GM12878 (cell line): ENCODE data around the gene PAK3. TPM values are rescaled to one million over a fixed set of nuclear protein-coding genes. Genes with fewer than 3 reads are reported as not detected.

Source experiments
- ATAC-seq: fragments of 200-7000 bp; cut with Tn5 transposase; 3 replicates; pipeline ENCODE4 v1.9.1; 2020; ENCODE audit warnings: mild to moderate bottlenecking, moderate library complexity
- BruUV-seq: library from RNA; stranded (reverse); fragments of 400-500 nt; replicated peaks from 2 replicates; lab custom pipeline; 2021; lab: Mats Ljungman, UMichigan
- CTCF ChIA-PET: fragments of 300-600 bp; sonication (Branson Sonifier 250); formaldehyde crosslinking; extraction: SDS; loops from one replicate; lab custom pipeline; 2021; ENCODE audit warnings: inconsistent platforms; lab: Yijun Ruan, JAX
- POLR2A ChIA-PET: fragments of 350-600 bp; formaldehyde crosslinking; extraction: SDS; loops from one replicate; lab custom pipeline; 2021; ENCODE audit warnings: inconsistent platforms; lab: Charles Lee
- RAD21 ChIA-PET: fragments of 300-600 bp; sonication (Branson Sonifier 250); formaldehyde crosslinking; loops from one replicate; lab custom pipeline; 2023; ENCODE audit warnings: antibody characterized with exemption; ENCODE audit not compliant: unreplicated experiment; lab: Charles Lee
- SMC1A ChIA-PET: fragments of 300-600 bp; sonication (Branson Sonifier 250); formaldehyde crosslinking; loops from one replicate; lab custom pipeline; 2023; ENCODE audit not compliant: unreplicated experiment, uncharacterized antibody; lab: Charles Lee
- DNase-seq: peaks from one replicate; pipeline ENCODE4 v3.0.0-alpha.2; 2011; ENCODE audit warnings: low read depth, low spot score
- FAIRE-seq: peaks from 3 replicates; lab custom pipeline; 2011; peaks lifted over from hg19 to GRCh38; lab: Jason Lieb, UNC
- H2AFZ ChIP-seq: 2 replicates; pipeline ENCODE4 v1.6.0; 2011; ENCODE audit warnings: low read depth, low read length, control low read depth; ENCODE audit not compliant: control insufficient read depth
- H3K27ac ChIP-seq: 2 replicates; pipeline ENCODE4 v1.5.1; 2011; ENCODE audit warnings: control low read depth; ENCODE audit not compliant: control insufficient read depth, insufficient read depth
- H3K27me3 ChIP-seq, 2 experiments: replicated peaks in 1 of 2; 2 replicates each; pipeline versions ENCODE4 v1.6.0 to v1.6.1; 2011; ENCODE audit warnings: low read length in 1 of 2; ENCODE audit not compliant: control insufficient read depth in 2 of 2, insufficient read depth in 2 of 2
- H3K36me3 ChIP-seq, 2 experiments: 2 replicates each; pipeline ENCODE4 v1.5.1; 2011; ENCODE audit warnings: low read length in 1 of 2; ENCODE audit not compliant: control insufficient read depth in 2 of 2, insufficient read depth in 2 of 2
- H3K4me1 ChIP-seq: 2 replicates; pipeline ENCODE4 v1.6.1; 2011; ENCODE audit warnings: mild to moderate bottlenecking, low read length, moderate library complexity, mixed read lengths; ENCODE audit not compliant: control insufficient read depth, insufficient read depth
- H3K4me2 ChIP-seq: 2 replicates; pipeline ENCODE4 v1.6.0; 2011; ENCODE audit warnings: control low read depth; ENCODE audit not compliant: control insufficient read depth, insufficient read depth
- H3K4me3 ChIP-seq: fragments of 200-600 bp; sonication (generic); 2 replicates; pipeline ENCODE4 v1.5.1; 2016
- H3K79me2 ChIP-seq: 2 replicates; pipeline ENCODE4 v1.6.0; 2011; ENCODE audit warnings: low read length; ENCODE audit not compliant: control insufficient read depth, insufficient read depth
- H3K9ac ChIP-seq: 2 replicates; pipeline ENCODE4 v1.8.0; 2011; ENCODE audit warnings: low read length, control low read depth, mixed read lengths; ENCODE audit not compliant: control insufficient read depth, insufficient read depth
- H3K9me3 ChIP-seq: replicated peaks from 3 replicates; pipeline ENCODE4 v1.5.1; 2011; ENCODE audit warnings: mild to moderate bottlenecking, low read length; ENCODE audit not compliant: control insufficient read depth, insufficient read depth
- H4K20me1 ChIP-seq: 2 replicates; pipeline ENCODE4 v1.6.0; 2011; ENCODE audit not compliant: control insufficient read depth, insufficient read depth
- MTA3 ChIP-seq: IDR thresholded peaks from 2 replicates; pipeline ENCODE4 v1.6.1; 2012; ENCODE audit warnings: low read length, inconsistent platforms, borderline replicate concordance
- RAD21 ChIP-seq: IDR thresholded peaks from 2 replicates; pipeline ENCODE4 v1.6.1; 2011; ENCODE audit warnings: mild to moderate bottlenecking, low read depth, low read length, moderate library complexity; ENCODE audit not compliant: insufficient read depth
- RCOR1 ChIP-seq: conservative IDR thresholded peaks from 2 replicates; pipeline ENCODE4 v1.6.1; 2012; ENCODE audit warnings: low read depth, low read length, improper control_type of control experiment
- SP1 ChIP-seq: IDR thresholded peaks from one replicate; pipeline ENCODE4 v1.6.1; 2011; ENCODE audit warnings: low read depth, low read length
- WRNIP1 ChIP-seq: IDR thresholded peaks from 2 replicates; pipeline ENCODE4 v1.6.1; 2011; ENCODE audit warnings: low read depth, low read length, improper control_type of control experiment, borderline replicate concordance
- ZNF24 ChIP-seq: fragments of 450-650 bp; IDR thresholded peaks from 2 replicates; pipeline ENCODE4 v1.6.1; 2017; ENCODE audit warnings: antibody characterized with exemption, mild to moderate bottlenecking
- WGBS: methylation state at CpG from one replicate; pipeline ENCODE4 v1.1.6; 2016; ENCODE audit warnings: low lambda C conversion rate; ENCODE audit not compliant: insufficient replicate concordance, insufficient coverage; ENCODE audit errors: missing lambda C conversion rate; 5-methylcytosine and 5-hydroxymethylcytosine counted together
- in situ Hi-C: fragments of 300-500 bp; cut with MboI; formaldehyde crosslinking; loops from 9 replicates; pipeline ENCODE4 v1.14.3; 2018; ENCODE audit warnings: mixed read lengths
- intact Hi-C: fragments of 100-400 bp; cut with micrococcal nuclease; formaldehyde crosslinking; loops from one replicate; pipeline ENCODE4 v1.14.2; 2022; ENCODE audit not compliant: unreplicated experiment
- polyA plus RNA-seq, 11 experiments: library from polyadenylated mRNA; depleted of rRNA in 4 of 11; unstranded in 6 of 11; stranded (reverse) in 5 of 11; fragments of >200 nt; fragmentation: Nextera tagmentation in 4 of 11; fragmentation: Illumina TruSeq in 1 of 11; extraction: Ambion mirVana in 4 of 11; extraction: Trizol in 1 of 11; gene quantifications; 1 replicate in 1 of 11; 2 replicates in 10 of 11; pipeline versions ENCODE4 v1.2.1 to v1.2.3, GENCODE V29; 2011 to 2016; ENCODE audit warnings: inconsistent platforms in 2 of 11, missing spikeins in 2 of 11, low read depth in 1 of 11
- total RNA-seq, 4 experiments: library from RNA; depleted of rRNA in 3 of 4; stranded (reverse); fragments of >200 nt in 3 of 4; fragmentation: Illumina TruSeq in 1 of 4; extraction: Trizol in 1 of 4; gene quantifications; 2 replicates each; pipeline versions ENCODE4 v1.2.1 to v1.2.3, GENCODE V29; 2013 to 2021
- TF ChIP-seq, protein P1 (sequence below): IDR thresholded peaks from 2 replicates; pipeline ENCODE4 v1.6.1; 2012; ENCODE audit warnings: low read depth, low read length, improper control_type of control experiment
- TF ChIP-seq, protein P2 (sequence below), 3 experiments: IDR thresholded peaks in 2 of 3; conservative IDR thresholded peaks in 1 of 3; 2 replicates each; pipeline ENCODE4 v1.5.1; 2011; ENCODE audit warnings: low read depth in 3 of 3, low read length in 3 of 3, mild to moderate bottlenecking in 3 of 3, control low read depth in 2 of 3, moderate library complexity in 2 of 3, inconsistent platforms in 1 of 3, mixed read lengths in 1 of 3; ENCODE audit not compliant: control insufficient read depth in 2 of 3, insufficient read depth in 1 of 3; ENCODE audit errors: extremely low read depth in 1 of 3

The PAK3 gene
- total and polyA plus RNA-seq, 10 of the 15 experiments (the other 5 are each of a cell fraction or from before 2014, with no cell fraction given): 0.02 to 0.10 (median 0.04) TPM; not detected in 6

GRCh38 chrX:111100191-111100590 is 4.2 kb downstream of the PAK3 start:
- no peaks in the 10 kb centered on the region for H4K20me1 ChIP-seq
- ChIA-PET POLR2A (no interaction called here), CTCF (interaction anchor here (0.5 to 3.9 kb wide), 28 partner anchors 8 to 423 kb away, joined by 3 to 22 read pairs (median 4); no protein-coding TSS in a partner anchor), RAD21 (interaction anchor here (0.6 to 1.0 kb wide), 3 partner anchors 16 to 263 kb away, joined by 3 to 4 read pairs (median 3); no protein-coding TSS in a partner anchor), SMC1A (interaction anchor here (0.6 to 0.9 kb wide), 3 partner anchors 8 to 345 kb away, joined by 3 to 6 read pairs (median 3); no protein-coding TSS in a partner anchor)
- 0% methylated on average over 5 of the region's 5 CpGs for WGBS
- FAIRE-seq (no peak), ATAC-seq (peak; percentile 85), DNase-seq (no peak)
- H3K9me3 ChIP-seq: no peaks in the 10 kb centered on the region
- H2AFZ ChIP-seq: no peak overlapping the region
- H3K4me3 ChIP-seq: no peak overlapping the region
- BruUV-seq: no TSS peak
- peaks cover 0 to 3% of the 10 kb centered on the region in 2 experiments; a peak in 1 of 4 replicates for H3K27me3 ChIP-seq
- intact Hi-C loops (loop anchor here (5.0 kb wide), 1 partner anchor 108 kb away; no protein-coding TSS in a partner anchor), in situ Hi-C loops (no loop called here)
- no peak overlapping the region for H3K9ac ChIP-seq
- H3K79me2 ChIP-seq: no peaks in the 10 kb centered on the region
- H3K4me2 ChIP-seq: no peak overlapping the region
- TF ChIP-seq MTA3 (no peak), RAD21 (peak; percentile 40), SP1 (no peak), WRNIP1 (no peak), RCOR1 (no peak), ZNF24 (no peak)
- TF ChIP-seq, protein P1, sequence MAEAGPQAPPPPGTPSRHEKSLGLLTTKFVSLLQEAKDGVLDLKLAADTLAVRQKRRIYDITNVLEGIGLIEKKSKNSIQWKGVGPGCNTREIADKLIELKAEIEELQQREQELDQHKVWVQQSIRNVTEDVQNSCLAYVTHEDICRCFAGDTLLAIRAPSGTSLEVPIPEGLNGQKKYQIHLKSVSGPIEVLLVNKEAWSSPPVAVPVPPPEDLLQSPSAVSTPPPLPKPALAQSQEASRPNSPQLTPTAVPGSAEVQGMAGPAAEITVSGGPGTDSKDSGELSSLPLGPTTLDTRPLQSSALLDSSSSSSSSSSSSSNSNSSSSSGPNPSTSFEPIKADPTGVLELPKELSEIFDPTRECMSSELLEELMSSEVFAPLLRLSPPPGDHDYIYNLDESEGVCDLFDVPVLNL: no peak
- TF ChIP-seq, protein P2, sequence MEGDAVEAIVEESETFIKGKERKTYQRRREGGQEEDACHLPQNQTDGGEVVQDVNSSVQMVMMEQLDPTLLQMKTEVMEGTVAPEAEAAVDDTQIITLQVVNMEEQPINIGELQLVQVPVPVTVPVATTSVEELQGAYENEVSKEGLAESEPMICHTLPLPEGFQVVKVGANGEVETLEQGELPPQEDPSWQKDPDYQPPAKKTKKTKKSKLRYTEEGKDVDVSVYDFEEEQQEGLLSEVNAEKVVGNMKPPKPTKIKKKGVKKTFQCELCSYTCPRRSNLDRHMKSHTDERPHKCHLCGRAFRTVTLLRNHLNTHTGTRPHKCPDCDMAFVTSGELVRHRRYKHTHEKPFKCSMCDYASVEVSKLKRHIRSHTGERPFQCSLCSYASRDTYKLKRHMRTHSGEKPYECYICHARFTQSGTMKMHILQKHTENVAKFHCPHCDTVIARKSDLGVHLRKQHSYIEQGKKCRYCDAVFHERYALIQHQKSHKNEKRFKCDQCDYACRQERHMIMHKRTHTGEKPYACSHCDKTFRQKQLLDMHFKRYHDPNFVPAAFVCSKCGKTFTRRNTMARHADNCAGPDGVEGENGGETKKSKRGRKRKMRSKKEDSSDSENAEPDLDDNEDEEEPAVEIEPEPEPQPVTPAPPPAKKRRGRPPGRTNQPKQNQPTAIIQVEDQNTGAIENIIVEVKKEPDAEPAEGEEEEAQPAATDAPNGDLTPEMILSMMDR (IDR thresholded peaks at IDR 0.05 in 2 of 3, conservative IDR thresholded peaks at IDR 0.05 in 1 of 3; ENCODE audit: control insufficient read depth in 2 of 3, extremely low read depth in 1 of 3, insufficient read depth in 1 of 3, low read depth in 3 of 3, low read length in 3 of 3): peak; percentile 51 to 59 (median 55)
- no peaks in the 10 kb centered on the region for H3K36me3 ChIP-seq
- no peak overlapping the region for H3K27ac ChIP-seq
- H3K4me1 ChIP-seq: no peaks in the 10 kb centered on the region
